GM20431 (cell line): ENCODE results near the gene ZNF420.
"Not testable (repeated sequence)": the region's sequence is repeated elsewhere in the genome, so short reads cannot be mapped to it uniquely, and the experiment has no call there.

Source experiments
- in situ Hi-C: fragments of 300-500 bp; cut with MseI, MboI; formaldehyde crosslinking; loops from one replicate; pipeline ENCODE4 v1.15.0; 2020; ENCODE audit warnings: low sequenced_read_pairs; ENCODE audit not compliant: unreplicated experiment

Gene ZNF420

DNA sequence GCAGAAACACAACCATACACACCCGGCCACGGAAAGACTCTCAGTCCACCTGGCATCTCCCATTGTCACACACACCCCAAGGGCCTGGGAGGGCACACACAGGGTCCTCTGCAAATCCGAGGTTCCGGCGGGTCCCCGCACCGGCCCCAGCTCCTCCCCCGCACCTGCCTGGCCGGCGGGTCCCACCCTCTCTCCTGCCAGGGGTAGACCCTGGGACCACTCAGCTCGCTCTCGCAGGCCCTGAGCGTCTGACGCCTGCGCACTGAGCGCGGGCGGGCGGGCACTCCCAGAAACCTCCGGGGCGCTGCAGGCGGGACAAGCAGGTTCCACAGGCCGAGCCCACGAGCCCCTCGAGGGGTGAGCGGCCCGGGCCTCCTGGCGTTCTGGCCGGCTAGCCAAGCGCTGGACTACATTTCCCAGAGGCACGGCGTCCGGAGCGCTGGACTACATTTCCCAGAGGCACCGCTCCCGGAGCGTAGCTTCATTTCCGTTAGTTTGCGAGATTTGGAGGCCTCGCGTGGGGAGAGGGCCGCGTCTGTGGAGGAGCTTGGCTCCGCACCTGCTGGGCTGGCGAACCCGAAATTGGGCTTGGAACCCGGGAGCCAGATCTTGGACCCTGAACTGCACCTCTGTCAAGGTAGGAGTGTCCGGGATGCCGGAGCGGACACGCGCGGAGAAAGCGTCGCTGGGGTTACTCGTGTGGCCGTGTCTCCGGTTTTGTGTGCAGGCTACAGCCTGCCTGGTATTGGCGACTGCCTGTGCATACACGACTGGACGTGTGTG, at the start of gene ZNF420:
Gene ZNF420, plus strand, starts transcription at position 500 of the 783 bp plus-strand sequence. CDS start 10,686 bp downstream, outside the sequence.
- in situ Hi-C loops, result no loop called here

DNA sequence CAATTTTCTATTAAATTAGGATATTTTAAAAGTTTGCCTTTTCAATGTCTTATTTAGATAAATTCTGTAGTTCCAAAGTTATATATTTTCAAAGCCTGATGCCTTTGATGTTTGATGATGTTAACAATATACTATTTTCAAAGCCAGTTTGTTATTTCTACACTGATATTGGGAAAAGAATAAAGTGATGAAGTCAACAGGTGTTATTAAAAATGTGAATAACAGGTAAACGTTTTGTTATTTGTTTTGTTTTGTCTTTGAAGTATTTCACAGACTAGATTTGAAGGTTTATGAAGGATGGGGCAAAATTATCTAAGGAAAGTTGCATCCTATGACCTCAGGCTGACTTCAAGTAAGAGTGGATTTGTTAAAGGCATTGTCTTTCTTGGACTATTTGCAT, 33.1 kb upstream of the ZNF420 start:
- in situ Hi-C loops, result no loop called here

GRCh38 chr19:37055330-37055729, 22.9 kb upstream of the ZNF420 start:
- in situ Hi-C loops, result no loop called here

- in situ Hi-C loops, result no loop called here
These were observed 21.5 kb upstream of the ZNF420 start for GRCh38 chr19:37056776-37057175.

DNA sequence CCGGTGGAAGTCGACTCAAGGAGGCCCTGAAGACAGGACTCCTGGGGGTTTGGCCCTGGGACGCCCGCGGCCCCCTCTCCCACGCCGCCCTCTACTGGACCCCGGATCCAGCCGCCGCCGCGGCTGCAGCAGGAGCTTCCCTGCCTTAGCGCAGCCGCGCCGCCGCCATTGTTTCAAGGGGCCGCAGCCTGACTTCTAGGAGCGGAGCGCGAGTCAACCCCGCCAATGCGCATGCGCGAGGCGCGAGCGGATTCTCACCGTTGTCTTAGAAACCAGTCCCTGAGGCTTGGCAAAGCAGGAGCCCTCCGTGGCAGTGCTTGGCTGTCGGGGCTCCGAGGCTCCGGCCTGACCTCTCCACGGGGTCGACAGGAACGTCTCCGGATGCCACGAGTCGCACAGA, 19.1 kb upstream of the ZNF420 start:
- in situ Hi-C loops, result no loop called here

DNA sequence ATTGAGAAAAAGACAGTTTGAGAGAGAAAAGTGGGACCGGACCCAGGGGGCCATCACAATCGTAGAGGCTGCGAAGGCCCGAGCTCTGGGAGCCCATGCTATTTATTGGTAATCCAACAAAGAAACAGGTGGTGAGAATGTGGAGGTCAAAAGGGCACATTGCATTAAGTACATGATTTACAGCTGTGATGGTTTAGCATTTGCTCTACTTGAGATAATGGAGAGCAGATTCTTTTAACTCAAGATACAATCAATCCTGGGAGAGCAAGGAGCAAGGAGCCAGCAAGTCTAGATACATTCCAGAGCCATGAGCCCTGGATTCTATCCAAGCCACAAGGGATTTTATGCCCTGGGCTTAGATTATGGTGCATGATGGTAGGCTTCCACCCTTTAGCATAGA, 13.3 kb upstream of the ZNF420 start:
- in situ Hi-C loops, result not testable (repeated sequence)

GRCh38 chr19:37074111-37074510, 4.1 kb upstream of the ZNF420 start:
- in situ Hi-C loops, result no loop called here

GRCh38 chr19:37074819-37075362, 3.3 kb upstream of the ZNF420 start:
- in situ Hi-C loops, result no loop called here

DNA sequence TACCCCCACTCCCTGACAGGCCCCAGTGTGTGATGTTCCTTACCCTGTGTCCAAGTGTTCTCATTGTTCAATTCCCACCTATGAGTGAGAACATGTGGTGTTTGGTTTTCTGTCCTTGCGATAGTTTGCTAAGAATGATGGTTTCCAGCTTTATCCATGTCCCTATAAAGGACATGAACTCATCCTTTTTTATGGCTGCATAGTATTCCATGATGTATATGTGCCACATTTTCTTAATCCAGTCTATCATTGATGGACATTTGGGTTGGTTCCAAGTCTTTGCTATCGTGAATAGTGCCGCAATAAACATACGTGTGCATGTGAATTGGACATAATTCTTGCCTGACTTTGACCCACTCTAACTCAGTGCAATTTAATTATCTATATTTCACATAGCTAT, 1.7 kb upstream of the ZNF420 start:
- in situ Hi-C loops, result not testable (repeated sequence)

DNA sequence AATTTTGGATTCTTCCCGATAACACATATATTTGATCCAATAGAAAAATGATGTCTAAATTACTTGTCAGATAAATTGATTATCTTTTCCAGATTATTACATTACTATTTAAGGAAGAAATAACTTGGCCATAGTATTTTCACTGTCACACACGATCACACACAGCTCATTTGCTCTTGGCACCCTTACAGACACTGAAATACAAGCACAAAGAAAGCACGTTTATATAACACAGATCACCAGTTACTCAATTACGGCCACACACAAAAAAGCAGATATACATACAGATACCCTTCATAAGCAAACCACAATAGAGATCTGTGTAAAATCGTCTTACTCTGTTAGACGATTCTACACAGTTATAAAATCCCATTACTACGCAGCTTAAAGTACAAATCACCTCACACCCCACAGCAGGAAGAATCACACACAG, 716 bp upstream of the ZNF420 start:
- in situ Hi-C loops, result no loop called here

DNA sequence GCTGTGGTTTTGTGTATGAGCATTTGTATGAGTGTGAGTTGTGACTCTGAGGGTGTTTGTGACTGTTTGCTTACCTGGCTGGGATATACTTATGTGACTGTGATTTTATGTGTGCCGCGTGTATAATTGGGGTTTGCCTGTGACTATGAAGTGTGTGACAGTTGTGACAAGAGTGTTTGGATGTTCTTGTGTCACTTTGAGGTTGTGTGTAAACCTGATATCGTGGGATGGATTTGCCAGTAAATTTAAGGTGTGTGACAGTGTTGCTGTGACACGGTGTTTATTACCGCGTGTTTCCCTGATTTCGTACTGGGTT, 442 bp downstream of the ZNF420 start:
- in situ Hi-C loops, result no loop called here

GRCh38 chr19:37079238-37079637, 1.0 kb downstream of the ZNF420 start:
- in situ Hi-C loops, result no loop called here

DNA sequence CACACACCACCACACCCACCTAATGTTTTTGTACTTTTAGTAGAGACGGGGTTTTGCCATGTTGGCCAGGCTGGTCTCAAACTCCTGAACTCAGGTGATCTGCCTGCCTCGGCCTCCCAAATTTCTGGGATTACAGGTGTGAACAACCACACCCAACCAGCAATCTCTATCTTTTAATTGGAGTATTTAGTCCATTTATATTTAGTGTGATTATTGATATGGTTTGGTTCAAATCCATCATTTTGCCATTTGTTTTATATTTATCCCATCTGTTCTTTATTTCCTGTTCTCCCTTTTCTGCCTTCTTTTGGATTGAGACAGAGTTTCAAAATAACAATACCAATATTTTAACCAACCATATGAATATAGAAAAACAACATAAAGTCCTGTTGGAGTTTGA, 4.1 kb downstream of the ZNF420 start:
- in situ Hi-C loops, result no loop called here

DNA sequence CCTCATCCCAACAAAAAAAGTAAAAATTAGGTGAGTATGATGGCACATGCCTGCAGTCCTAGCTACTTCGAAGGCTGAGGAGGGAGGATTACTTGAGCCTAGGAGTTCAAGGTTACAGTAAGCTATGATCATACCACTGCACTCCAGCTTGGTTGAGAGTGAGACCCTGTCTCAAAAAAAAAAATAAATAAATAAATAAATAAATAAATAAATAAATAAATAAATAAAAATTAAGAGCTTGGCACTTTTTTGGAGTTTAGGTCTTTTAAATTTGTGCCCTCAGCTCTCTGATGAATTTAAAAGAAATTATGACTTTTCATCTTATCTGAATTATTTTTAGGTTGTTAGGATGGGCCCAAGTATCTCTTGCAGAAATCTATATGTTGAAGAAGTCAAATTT, 8.9 kb downstream of the ZNF420 start:
- in situ Hi-C loops, result no loop called here

DNA sequence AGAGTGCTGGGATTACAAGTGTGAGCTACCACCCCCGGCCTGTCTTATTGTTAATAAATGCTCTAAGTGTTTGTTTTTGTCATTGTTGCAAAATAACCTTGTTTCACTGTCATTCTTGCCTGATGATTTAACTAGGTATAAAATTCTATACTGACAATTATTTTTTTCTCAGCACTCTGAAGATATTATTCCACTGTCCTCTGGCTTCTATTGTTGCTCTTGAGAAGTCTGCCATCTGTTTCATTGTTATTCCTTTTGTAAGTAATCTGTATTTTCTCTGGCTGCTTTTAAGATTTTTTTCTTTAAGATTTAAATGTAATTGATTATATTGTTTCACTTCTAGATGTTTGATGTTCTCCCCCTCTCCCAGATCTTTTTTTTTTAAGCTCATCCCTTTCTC, 17.6 kb downstream of the ZNF420 start:
- in situ Hi-C loops, result no loop called here

DNA sequence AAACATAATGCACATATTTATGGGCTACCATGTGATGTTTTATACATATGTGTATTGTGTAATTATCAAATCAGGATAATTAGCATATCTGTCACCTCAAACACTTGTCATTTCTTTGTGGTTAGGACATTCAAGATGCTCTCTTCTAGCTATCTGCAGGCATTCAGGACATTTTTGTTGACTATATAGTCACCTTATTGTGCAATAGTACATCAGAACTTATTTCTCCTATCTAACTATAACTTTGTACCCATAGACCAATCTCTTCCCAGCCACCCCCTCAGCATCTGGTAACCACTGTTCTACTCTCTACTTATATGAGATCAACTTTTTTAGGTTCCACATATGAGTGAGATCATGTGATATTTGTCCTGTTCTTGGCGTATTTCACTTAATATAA, 20.3 kb downstream of the ZNF420 start:
- in situ Hi-C loops, result no loop called here

- in situ Hi-C loops, result not testable (repeated sequence)
These were observed 25.9 kb downstream of the ZNF420 start for GRCh38 chr19:37104135-37104534.

DNA sequence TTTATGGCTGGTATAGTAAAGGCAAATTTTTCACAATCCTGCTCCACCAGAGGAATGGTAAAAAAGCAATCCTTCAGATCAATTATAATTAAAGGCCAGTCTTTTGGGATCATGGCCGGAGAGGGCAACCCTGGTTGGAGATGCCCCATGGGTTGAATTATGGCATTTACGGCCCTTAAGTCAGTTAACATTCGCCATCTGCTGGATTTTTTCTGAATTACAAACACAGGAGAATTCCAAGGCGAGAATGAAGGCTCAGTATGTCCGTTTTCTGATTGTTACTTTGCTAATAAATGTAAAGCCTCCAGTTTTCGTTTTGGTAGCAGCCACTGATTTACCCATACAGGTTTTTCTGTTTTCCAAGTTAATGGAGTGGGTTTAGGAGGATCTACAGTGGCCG, 33.5 kb downstream of the ZNF420 start:
- in situ Hi-C loops, result not testable (repeated sequence)

DNA sequence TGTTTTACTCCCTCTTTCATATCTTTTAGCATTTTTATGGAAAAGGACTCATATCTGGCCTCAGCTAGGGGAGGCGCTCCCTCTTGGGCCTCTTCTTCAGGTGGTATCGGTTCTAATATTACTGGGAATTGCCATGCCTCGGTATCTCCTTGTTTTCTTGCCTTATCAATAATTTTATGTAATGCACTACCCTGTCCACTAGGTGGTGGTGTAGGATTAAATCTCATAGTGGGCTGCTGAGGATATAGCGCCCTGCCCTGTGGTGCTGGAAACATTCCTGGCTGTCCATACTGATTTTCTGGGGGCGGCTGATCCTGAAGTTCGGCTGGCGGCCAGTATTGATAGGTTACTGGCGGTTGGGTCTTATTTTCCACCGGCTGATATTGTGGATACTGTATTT, 35.8 kb downstream of the ZNF420 start:
- in situ Hi-C loops, result no loop called here

DNA sequence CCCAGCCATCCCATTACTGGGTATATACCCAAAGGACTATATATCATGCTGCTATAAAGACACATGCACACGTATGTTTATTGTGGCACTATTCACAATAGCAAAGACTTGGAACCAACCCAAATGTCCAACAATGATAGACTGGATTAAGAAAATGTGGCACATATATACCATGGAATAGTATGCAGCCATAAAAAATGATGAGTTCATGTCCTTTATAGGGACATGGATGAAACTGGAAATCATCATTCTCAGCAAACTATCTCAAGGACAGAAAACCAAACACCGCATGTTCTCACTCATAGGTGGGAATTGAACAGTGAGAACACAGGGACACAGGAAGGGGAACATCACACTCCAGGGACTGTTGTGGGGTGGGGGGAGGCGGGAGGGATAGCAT, 43.9 kb downstream of the ZNF420 start:
- in situ Hi-C loops, result not testable (repeated sequence)

DNA sequence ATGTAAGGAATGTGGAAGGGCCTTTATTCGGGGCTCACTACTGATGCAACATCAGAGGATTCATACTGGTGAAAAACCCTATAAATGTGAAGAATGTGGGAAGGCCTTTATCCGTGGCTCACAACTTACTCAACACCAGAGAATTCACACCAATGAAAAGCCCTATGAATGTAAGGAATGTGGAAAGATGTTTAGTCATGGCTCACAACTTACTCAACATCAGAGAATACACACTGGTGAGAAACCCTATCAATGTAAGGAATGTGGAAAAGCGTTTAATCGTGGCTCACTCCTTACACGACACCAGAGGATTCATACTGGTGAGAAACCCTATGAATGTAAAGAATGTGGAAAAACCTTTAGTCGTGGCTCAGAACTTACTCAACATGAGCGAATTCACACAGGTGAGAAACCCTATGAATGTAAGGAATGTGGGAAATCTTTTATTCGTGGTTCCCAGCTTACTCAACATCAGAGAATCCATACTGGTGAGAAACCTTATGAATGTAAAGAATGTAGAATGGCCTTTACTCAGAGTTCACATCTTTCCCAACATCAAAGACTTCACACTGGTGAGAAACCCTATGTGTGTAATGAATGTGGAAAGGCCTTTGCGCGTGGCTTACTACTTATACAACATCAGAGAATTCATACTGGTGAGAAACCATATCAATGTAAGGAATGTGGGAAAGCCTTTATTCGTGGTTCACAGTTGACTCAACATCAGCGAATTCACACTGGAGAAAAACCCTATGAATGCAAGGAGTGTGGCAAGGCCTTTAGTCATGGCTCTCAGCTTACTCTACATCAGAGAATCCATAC, 50.0 kb downstream of the ZNF420 start:
- in situ Hi-C loops, result no loop called here
